ENCODE data around the gene NAPEPLD.

NAPEPLD gene

DNA sequence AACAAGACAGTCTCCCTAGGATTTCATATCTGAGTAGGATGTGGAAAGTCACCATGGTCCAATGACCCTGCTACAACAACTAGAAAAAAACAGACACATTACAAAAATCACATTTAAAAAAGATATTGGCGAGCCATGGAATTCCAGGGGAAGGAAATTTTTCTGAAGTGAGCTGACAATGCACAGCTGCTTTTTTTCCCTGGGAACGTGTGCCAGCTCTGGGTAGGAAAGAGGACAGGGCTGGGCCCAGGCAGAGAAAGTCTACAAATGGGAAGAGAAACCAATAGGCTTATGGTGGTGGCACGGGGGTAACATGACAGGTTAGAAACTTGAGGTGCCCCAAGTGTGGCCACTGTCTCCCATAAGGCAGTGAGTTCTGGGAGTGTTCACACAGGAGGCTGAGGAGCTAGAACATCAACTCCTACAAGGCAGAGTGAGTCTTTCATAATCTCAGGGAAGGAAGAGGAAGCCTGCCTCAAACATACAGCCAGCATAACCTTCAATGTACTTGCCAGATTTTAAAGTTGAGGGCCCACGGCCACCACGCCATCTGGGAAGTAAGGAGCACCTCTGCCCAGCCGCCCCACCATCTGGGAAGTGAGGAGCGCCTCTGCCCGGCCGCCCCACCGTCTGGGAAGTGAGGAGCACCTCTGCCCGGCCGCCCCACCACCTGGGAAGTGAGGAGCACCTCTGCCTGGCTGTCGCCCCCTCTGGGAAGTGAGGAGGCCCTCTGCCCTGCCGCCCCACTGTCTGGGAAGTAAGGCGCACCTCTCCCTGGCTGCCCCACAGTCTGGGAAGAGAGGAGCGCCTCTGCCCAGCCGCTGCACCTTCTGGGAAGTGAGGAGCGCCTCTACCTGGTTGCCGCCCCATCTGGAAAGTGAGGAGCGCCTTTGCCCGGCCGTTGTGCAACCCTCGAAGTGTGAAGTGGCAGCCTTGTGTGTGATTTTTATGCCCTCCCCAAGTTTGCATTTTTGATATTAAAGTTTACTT is 80.2 kb downstream of the NAPEPLD start (continued):
- TF ChIP-seq, protein P1, sequence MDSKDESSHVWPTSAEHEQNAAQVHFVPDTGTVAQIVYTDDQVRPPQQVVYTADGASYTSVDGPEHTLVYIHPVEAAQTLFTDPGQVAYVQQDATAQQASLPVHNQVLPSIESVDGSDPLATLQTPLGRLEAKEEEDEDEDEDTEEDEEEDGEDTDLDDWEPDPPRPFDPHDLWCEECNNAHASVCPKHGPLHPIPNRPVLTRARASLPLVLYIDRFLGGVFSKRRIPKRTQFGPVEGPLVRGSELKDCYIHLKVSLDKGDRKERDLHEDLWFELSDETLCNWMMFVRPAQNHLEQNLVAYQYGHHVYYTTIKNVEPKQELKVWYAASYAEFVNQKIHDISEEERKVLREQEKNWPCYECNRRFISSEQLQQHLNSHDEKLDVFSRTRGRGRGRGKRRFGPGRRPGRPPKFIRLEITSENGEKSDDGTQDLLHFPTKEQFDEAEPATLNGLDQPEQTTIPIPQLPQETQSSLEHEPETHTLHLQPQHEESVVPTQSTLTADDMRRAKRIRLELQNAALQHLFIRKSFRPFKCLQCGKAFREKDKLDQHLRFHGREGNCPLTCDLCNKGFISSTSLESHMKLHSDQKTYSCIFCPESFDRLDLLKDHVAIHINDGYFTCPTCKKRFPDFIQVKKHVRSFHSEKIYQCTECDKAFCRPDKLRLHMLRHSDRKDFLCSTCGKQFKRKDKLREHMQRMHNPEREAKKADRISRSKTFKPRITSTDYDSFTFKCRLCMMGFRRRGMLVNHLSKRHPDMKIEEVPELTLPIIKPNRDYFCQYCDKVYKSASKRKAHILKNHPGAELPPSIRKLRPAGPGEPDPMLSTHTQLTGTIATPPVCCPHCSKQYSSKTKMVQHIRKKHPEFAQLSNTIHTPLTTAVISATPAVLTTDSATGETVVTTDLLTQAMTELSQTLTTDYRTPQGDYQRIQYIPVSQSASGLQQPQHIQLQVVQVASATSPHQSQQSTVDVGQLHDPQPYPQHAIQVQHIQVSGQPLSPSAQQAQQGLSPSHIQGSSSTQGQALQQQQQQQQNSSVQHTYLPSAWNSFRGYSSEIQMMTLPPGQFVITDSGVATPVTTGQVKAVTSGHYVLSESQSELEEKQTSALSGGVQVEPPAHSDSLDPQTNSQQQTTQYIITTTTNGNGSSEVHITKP (tag by site-specific recombination; IDR thresholded peaks at IDR 0.05), result no peak
- TF ChIP-seq, protein P2, sequence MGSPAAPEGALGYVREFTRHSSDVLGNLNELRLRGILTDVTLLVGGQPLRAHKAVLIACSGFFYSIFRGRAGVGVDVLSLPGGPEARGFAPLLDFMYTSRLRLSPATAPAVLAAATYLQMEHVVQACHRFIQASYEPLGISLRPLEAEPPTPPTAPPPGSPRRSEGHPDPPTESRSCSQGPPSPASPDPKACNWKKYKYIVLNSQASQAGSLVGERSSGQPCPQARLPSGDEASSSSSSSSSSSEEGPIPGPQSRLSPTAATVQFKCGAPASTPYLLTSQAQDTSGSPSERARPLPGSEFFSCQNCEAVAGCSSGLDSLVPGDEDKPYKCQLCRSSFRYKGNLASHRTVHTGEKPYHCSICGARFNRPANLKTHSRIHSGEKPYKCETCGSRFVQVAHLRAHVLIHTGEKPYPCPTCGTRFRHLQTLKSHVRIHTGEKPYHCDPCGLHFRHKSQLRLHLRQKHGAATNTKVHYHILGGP (tag by site-specific recombination; IDR thresholded peaks at IDR 0.05), result no peak
- TF ChIP-seq ZBTB8A (tag by site-specific recombination; IDR thresholded peaks at IDR 0.05), result no peak
- TF ChIP-seq ZNF23 (tag by site-specific recombination; IDR thresholded peaks at IDR 0.05; ENCODE audit: borderline replicate concordance), result no peak

DNA sequence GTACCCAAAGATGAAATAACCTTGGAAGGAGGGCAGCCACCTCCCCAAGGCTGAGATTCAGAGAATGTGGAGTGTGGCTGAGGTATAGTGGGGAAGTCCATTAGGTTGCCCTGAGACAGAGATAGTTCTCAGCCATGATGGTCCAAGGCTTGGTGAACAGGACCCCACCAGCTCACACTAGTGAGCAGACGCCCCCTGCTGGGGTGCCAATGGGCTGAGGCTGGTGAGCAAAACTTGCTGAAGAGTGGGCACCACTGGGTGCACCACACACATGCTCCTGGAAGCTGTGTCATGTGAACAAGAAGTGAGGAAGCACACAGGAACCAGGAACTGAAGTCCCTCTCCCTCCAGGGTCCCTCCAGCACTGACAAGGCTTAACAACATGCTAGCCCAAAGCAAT is 83.2 kb downstream of the NAPEPLD start:
- H3K4me3 ChIP-seq (ENCODE audit: low read depth, low read length), result no peak overlapping the region
- ChIA-PET POLR2A (no interaction called here), CTCF (interaction anchor here (0.8 to 1.3 kb wide), 4 partner anchors 9 to 308 kb away, joined by 3 to 7 read pairs (median 4); partner anchors contain the start of genes ARMC10 and FBXL13)
- no peaks in the 10 kb centered on the region for H3K36me3 ChIP-seq (ENCODE audit: control insufficient read depth in 2 of 2, insufficient read depth in 1 of 2, low read length in 2 of 2)
- no peak overlapping the region for H3K27ac ChIP-seq (ENCODE audit: extremely low read depth, low read depth, low read length)
- H3K9me3 ChIP-seq (ENCODE audit: control insufficient read depth, insufficient read depth, low read depth, low read length), result no peaks in the 10 kb centered on the region; the same call in 1 of the 2 replicates
- H3K4me1 ChIP-seq (ENCODE audit: control insufficient read depth, insufficient read depth, low read length), result no peaks in the 10 kb centered on the region
- no peak for TF ChIP-seq MYNN (tag by site-specific recombination; IDR thresholded peaks at IDR 0.05; ENCODE audit: borderline replicate concordance)
- peak; percentile 60; the same call in 1 of the 2 replicates for TF ChIP-seq ZNF133 (tag by site-specific recombination; IDR thresholded peaks at IDR 0.05)
- TF ChIP-seq KLF16 (tag by site-specific recombination; IDR thresholded peaks at IDR 0.05), result no peak
- TF ChIP-seq SP3 (tag by site-specific recombination; IDR thresholded peaks at IDR 0.05), result no peak
- TF ChIP-seq ZNF37A (tag by site-specific recombination; IDR thresholded peaks at IDR 0.05), result no peak
- no peak for TF ChIP-seq ZNF138 (tag by site-specific recombination; IDR thresholded peaks at IDR 0.05; ENCODE audit: borderline replicate concordance)
- no peak for TF ChIP-seq ZNF423 (tag by site-specific recombination; IDR thresholded peaks at IDR 0.05)
- TF ChIP-seq, protein P3, sequence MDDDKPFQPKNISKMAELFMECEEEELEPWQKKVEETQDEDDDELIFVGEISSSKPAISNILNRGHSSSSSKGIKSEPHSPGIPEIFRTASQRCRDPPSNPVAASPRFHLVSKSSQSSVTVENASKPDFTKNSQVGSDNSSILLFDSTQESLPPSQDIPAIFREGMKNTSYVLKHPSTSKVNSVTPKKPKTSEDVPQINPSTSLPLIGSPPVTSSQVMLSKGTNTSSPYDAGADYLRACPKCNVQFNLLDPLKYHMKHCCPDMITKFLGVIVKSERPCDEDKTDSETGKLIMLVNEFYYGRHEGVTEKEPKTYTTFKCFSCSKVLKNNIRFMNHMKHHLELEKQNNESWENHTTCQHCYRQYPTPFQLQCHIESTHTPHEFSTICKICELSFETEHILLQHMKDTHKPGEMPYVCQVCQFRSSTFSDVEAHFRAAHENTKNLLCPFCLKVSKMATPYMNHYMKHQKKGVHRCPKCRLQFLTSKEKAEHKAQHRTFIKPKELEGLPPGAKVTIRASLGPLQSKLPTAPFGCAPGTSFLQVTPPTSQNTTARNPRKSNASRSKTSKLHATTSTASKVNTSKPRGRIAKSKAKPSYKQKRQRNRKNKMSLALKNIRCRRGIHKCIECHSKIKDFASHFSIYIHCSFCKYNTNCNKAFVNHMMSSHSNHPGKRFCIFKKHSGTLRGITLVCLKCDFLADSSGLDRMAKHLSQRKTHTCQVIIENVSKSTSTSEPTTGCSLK (tag by site-specific recombination; IDR thresholded peaks at IDR 0.05), result no peak
- no peak for TF ChIP-seq ZFP69B (tag by site-specific recombination; IDR thresholded peaks at IDR 0.05)
- TF ChIP-seq, protein P4, sequence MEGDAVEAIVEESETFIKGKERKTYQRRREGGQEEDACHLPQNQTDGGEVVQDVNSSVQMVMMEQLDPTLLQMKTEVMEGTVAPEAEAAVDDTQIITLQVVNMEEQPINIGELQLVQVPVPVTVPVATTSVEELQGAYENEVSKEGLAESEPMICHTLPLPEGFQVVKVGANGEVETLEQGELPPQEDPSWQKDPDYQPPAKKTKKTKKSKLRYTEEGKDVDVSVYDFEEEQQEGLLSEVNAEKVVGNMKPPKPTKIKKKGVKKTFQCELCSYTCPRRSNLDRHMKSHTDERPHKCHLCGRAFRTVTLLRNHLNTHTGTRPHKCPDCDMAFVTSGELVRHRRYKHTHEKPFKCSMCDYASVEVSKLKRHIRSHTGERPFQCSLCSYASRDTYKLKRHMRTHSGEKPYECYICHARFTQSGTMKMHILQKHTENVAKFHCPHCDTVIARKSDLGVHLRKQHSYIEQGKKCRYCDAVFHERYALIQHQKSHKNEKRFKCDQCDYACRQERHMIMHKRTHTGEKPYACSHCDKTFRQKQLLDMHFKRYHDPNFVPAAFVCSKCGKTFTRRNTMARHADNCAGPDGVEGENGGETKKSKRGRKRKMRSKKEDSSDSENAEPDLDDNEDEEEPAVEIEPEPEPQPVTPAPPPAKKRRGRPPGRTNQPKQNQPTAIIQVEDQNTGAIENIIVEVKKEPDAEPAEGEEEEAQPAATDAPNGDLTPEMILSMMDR (tag by site-specific recombination; IDR thresholded peaks at IDR 0.05), result 0 out of 2 replicates have a peak, but pooled peaks have one; percentile 46
- TF ChIP-seq ZNF654 (tag by site-specific recombination; IDR thresholded peaks at IDR 0.05; ENCODE audit: low read depth), result peak; percentile 30
- TF ChIP-seq, protein P5, sequence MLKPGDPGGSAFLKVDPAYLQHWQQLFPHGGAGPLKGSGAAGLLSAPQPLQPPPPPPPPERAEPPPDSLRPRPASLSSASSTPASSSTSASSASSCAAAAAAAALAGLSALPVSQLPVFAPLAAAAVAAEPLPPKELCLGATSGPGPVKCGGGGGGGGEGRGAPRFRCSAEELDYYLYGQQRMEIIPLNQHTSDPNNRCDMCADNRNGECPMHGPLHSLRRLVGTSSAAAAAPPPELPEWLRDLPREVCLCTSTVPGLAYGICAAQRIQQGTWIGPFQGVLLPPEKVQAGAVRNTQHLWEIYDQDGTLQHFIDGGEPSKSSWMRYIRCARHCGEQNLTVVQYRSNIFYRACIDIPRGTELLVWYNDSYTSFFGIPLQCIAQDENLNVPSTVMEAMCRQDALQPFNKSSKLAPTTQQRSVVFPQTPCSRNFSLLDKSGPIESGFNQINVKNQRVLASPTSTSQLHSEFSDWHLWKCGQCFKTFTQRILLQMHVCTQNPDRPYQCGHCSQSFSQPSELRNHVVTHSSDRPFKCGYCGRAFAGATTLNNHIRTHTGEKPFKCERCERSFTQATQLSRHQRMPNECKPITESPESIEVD (tag by site-specific recombination; IDR thresholded peaks at IDR 0.05), result no peak
- no peak for TF ChIP-seq ZNF274 (IDR thresholded peaks at IDR 0.05; ENCODE audit: low read length)
- no peak for TF ChIP-seq ZNF274 (tag by site-specific recombination; IDR thresholded peaks at IDR 0.05; ENCODE audit: borderline replicate concordance)
- TF ChIP-seq, protein P6, sequence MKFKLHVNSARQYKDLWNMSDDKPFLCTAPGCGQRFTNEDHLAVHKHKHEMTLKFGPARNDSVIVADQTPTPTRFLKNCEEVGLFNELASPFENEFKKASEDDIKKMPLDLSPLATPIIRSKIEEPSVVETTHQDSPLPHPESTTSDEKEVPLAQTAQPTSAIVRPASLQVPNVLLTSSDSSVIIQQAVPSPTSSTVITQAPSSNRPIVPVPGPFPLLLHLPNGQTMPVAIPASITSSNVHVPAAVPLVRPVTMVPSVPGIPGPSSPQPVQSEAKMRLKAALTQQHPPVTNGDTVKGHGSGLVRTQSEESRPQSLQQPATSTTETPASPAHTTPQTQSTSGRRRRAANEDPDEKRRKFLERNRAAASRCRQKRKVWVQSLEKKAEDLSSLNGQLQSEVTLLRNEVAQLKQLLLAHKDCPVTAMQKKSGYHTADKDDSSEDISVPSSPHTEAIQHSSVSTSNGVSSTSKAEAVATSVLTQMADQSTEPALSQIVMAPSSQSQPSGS (tag by site-specific recombination; IDR thresholded peaks at IDR 0.05; ENCODE audit: low read depth), result no peak
- no peak for TF ChIP-seq SP7 (tag by site-specific recombination; IDR thresholded peaks at IDR 0.05)
- TF ChIP-seq ZNF16 (tag by site-specific recombination; IDR thresholded peaks at IDR 0.05; ENCODE audit: low read depth), result no peak

All from HEK293 (cell line).